Measurements from ENCODE around the gene CWF19L2.

Gene CWF19L2

DNA sequence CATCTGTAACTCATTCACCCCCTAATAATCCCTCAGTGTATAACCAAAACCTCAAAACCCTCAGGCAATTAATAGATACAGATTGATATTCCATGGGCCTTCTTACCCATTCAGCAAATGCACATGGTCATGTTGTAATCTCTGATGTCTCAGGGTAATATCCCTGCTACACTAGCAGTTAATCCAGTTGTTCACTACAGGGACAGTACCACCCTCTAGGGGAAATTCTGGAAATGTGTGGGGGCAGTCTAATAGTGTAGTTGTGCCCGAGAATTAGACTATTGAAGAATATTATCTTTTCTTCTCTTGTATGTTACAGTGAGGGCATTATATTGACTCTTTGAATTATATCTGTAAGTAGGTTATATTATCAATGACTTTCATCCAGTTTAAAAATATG lies 175.4 kb downstream of the CWF19L2 start:
- no peak for DNase-seq

Measured in fibroblast of upper back skin (primary cell).